ENCODE data around the gene PRKAA1.
"Not testable (repeated sequence)": the region's sequence is repeated elsewhere in the genome, so short reads cannot be mapped to it uniquely, and the experiment has no call there.

Gene PRKAA1

GRCh38 chr5:40825461-40826043, 27.4 kb upstream of the PRKAA1 start:
- DNase-seq = not testable (repeated sequence)

DNA sequence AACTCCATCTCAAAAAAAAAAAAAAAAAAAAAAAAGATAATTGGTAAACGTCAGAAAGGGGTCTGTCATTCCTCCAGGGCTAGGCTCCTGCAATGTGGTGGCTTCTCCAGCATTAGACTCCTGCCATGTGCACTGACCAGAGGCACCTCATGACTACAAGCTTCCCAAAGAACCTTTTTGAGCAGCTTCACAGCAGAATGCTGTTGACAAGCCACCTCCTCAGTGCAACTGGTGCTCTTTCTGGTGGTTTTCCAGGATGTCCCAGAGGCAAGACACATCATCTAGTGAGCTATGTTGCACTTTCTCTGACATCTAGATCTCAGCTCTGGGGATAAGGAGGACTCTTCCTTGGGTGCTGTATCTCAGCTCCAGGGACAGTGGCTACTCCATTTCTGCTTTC, 25.3 kb upstream of the PRKAA1 start:
- DNase-seq = no peak

- DNase-seq = peak; percentile 28
Measured at GRCh38 chr5:40813698-40814281, 15.6 kb upstream of the PRKAA1 start.

DNA sequence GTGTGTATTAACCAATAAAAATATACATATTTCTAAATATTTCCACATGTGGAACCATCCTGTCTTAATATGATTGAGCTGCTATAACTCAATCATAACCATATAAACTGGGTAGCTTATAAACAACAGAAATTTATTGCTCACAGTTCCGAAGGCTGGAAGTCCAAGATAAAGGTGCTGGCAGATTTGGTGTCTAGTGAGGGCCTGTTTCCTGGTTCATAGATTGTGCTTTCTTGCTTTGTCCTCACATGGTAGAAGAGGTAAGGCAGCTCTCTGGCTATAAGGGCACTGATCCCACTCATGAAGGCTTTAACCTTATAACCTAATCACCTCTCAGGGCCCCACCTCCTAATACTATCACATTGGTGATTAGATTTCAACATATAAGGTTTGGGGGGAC, 14.0 kb upstream of the PRKAA1 start:
- no peak for DNase-seq

GRCh38 chr5:40801771-40802562, 3.8 kb upstream of the PRKAA1 start:
- no peak for DNase-seq

GRCh38 chr5:40799258-40799657, 1.1 kb upstream of the PRKAA1 start:
- no peak for DNase-seq

DNA sequence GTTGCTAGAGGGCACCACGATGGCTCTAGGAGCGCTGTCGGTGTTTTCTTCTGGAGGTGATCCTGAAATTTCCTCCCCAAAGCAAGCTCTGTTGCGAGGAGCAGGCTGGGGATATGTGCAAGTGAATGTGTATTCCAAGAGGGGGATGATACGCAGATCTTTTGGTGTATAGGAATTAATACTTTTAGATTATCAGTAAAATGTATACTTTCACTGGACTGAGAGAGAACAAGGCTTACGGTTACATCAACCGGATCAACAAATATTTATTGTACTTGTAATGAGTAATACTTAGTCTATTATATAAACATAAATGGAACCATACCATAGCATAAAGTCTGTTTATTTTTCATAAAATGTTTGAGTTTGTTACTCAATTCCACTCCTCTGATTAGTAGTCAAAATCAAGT, 632 bp upstream of the PRKAA1 start:
- no peak for DNase-seq

DNA sequence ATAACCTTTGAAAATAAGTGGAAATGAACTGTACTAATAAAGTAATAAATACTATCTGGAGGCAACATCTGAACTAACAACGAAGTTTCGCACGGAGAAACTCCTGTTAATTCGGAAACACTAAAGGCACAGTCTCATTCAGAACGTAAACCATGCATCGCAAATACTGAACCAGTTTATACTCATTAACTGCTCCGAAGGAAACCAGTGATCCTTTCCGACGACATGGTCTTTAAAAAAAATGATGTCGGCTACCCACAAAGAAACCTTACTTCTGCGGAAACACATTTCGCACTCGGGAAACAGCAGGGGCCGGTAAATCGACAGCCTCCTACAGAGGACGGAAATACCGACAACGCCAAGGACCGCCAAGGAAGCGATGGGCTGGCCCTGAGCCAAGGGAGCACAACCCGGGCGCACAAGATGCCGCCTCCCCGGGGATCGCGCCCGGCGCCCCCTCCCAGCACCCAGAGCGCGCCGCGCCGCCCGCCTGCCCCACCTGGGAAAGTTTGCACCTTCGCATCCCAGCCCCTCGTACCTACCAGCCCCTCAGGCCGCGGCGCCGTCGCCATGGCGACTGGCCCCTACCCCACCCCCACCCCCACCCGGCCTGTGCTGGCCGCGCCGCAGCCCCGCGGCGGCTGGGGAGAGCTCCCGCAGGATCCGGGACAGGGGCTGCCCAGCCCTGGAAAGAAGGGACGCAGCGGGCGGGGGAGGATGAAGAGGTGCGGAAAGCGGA, 732 bp downstream of the PRKAA1 start:
- DNase-seq = peak; percentile 73

DNA sequence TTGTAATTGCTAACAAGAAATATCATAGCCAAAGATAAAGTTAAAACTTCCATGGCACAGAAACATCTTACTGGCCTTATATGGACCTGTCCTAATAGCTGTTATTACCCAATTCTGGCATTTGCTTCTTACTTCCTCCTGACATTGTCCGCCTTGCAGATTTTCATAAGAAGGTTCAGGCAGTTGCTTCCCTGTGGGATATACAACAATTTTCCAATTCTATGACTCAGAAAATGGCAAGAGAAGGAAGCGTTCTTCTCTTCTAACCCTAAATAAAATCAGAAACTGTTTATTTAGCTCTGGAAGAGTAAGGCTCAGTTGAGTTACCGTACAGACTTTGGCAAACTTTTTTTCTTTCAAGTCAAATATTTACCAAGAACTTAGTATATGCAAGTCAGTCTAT, 1.7 kb downstream of the PRKAA1 start:
- no peak for DNase-seq

GRCh38 chr5:40794877-40795276, 3.3 kb downstream of the PRKAA1 start:
- not testable (repeated sequence) for DNase-seq

DNA sequence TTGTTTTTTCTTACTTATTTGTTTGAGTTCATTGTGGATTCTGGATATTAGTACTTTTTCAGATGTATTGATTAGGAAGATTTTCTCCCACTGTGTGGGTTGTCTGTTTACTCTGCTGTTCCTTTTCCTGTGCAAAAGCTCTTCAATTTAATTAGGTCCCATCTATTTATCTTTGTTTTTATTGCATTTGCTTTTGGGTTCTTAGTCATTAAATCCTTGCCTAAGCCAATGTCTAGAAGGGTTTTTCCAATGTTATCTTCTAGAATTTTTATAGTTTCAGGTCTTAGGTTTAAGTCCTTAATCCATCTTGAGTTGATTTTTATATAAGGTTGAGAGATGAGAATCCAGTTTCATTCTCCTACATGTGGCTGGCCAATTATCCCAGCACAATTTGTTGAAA, 3.8 kb downstream of the PRKAA1 start:
- not testable (repeated sequence) for DNase-seq

- DNase-seq = not testable (repeated sequence)
Measured at GRCh38 chr5:40792691-40793090, 5.5 kb downstream of the PRKAA1 start.

DNA sequence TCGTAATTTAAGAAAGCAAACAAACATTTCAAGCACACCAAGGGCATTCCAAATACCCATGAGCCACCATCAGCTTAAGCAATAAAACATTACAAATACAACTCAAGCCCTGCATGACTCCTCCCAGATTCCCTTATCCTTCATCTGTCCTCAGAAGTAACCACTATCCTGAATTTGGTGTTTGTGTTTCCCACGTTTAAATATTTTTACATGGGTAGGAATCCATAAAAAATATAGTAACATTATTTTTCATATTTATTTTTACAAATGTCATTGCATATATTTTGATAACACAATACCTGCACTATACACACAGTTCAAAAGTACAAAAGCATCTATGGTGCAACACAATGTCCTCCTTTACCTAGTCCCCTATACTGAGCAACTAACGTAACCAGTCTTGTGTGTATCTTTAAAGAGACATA, 6.4 kb downstream of the PRKAA1 start:
- DNase-seq = no peak

- no peak for DNase-seq
Measured at GRCh38 chr5:40790947-40791593, 7.1 kb downstream of the PRKAA1 start.

- not testable (repeated sequence) for DNase-seq
Measured at GRCh38 chr5:40788941-40789340, 9.2 kb downstream of the PRKAA1 start.

- no peak for DNase-seq
Measured at GRCh38 chr5:40787986-40788385, 10.2 kb downstream of the PRKAA1 start.

- DNase-seq = not testable (repeated sequence)
Measured at GRCh38 chr5:40786664-40787063, 11.5 kb downstream of the PRKAA1 start.

GRCh38 chr5:40784916-40785315, 13.3 kb downstream of the PRKAA1 start:
- DNase-seq = no peak

DNA sequence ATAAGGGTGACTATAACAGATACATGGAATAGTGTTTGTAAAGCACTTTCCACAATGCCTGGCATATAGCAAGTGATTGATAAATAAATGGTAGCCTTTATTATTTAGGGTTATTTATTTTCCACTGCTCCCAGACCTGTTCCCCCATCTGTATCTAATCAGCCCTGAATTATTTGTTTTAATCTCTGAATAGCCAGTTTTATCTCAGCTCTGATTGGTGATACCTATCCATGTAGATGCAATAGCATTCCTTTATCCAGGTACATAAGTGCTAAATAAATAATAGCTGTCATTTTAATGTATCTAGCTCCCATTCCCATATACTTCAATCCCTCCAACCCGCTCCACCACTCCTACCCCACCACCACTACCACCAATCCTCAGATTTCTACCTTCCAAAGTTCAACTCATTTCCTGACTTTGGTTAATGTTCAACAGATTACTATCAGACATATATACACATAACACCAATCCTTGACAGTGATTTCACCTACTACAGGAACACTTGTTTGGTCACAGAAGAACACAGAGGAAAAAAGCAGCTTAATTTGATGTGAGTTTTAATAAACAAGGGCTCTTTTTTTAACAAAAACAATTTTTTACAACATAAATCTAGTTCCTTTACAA, 14.0 kb downstream of the PRKAA1 start:
- no peak for DNase-seq

DNA sequence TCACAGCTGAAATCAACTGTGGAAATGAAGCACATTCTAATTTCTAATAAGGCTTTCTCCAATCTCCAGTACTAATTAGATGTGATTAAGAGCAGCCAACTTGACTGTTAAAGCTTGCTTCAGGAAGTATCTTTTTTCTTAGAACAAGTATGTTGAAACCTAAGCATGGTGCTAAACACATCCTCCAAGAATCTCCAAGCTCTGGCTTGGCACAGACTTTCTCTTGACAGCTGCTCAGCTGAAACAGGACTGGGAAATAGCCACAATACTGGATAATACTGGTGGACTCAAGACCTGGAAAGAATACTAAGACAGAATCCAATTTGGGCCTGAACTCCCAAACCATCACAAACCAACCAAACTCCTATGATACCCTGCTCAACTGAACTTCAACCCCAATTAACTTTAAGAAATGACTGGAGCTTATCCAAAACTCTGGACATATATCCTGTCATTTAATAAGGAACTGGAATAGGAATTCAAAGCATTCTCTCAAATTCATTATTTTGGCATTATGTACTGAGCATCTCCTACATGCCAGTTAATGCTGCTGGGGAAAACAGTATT, 16.2 kb downstream of the PRKAA1 start:
- no peak for DNase-seq

- DNase-seq = no peak
Measured at GRCh38 chr5:40780858-40781257, 17.3 kb downstream of the PRKAA1 start.

DNA sequence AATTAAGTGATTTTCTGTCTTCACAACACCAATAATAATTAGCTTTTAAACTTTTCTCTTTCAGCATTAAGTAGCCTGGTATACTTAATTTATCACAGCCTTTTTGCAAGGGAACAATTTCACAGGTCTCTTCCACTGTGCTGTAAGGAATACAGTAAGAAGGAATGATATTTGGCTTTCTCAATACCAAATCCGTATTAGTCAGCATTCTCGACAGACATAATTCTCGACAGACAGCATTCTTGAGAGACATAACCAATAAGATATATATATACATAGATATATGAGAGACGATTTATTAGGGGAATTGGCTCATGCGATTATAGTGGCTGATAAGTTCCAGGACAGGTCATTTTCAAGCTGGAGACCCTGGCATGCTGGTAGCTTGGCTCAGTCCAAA, 18.0 kb downstream of the PRKAA1 start:
- DNase-seq = no peak

Measured in stimulated activated naive CD4-positive, alpha-beta T cell treated with Interleukin-2 at 50 U/mL for 16 hours (primary cell).